H9 (cell line): ENCODE data around the gene TINAG. TPM values are rescaled to one million over a fixed set of nuclear protein-coding genes. Genes with fewer than 3 reads are reported as not detected.

Source experiments
- DNase-seq: peaks from one replicate; pipeline ENCODE4 v3.0.0-alpha.2; 2017
- H2AFZ ChIP-seq: one replicate; pipeline ENCODE4 v1.6.1; 2013; ENCODE audit warnings: mild to moderate bottlenecking, low read length, control low read depth, moderate library complexity
- H2AK5ac ChIP-seq: 2 replicates; pipeline ENCODE4 v1.6.1; 2013; ENCODE audit warnings: low read length, control low read depth, mixed read lengths; ENCODE audit not compliant: insufficient read length
- H2BK120ac ChIP-seq: one replicate; pipeline ENCODE4 v1.6.1; 2013; ENCODE audit warnings: low read depth, mild to moderate bottlenecking, low read length, control low read depth, inconsistent platforms; ENCODE audit not compliant: poor library complexity, severe bottlenecking
- H2BK12ac ChIP-seq: 2 replicates; pipeline ENCODE4 v1.6.1; 2013; ENCODE audit warnings: low read length, control low read depth, mixed read lengths, low read depth; ENCODE audit not compliant: insufficient read length
- H2BK15ac ChIP-seq: 2 replicates; pipeline ENCODE4 v1.6.1; 2013; ENCODE audit warnings: low read depth, low read length, control low read depth
- H2BK20ac ChIP-seq: one replicate; pipeline ENCODE4 v1.6.1; 2013; ENCODE audit warnings: low read depth, mild to moderate bottlenecking, low read length, control low read depth, inconsistent platforms; ENCODE audit not compliant: poor library complexity, severe bottlenecking
- H2BK5ac ChIP-seq: 2 replicates; pipeline ENCODE4 v1.6.1; 2013; ENCODE audit warnings: low read length, control low read depth, mixed read lengths; ENCODE audit not compliant: insufficient read length
- H3K14ac ChIP-seq: 2 replicates; pipeline ENCODE4 v1.6.1; 2013; ENCODE audit warnings: low read length, control low read depth; ENCODE audit not compliant: insufficient read depth
- H3K18ac ChIP-seq: 2 replicates; pipeline ENCODE4 v1.6.1; 2013; ENCODE audit warnings: low read depth, mild to moderate bottlenecking, mixed read lengths, low read length, control low read depth; ENCODE audit not compliant: insufficient read length
- H3K23ac ChIP-seq: 2 replicates; pipeline ENCODE4 v1.6.1; 2013; ENCODE audit warnings: low read length, control low read depth, mixed read lengths, low read depth; ENCODE audit not compliant: insufficient read length
- H3K23me2 ChIP-seq: 2 replicates; pipeline ENCODE4 v1.6.1; 2013; ENCODE audit warnings: low read depth, mild to moderate bottlenecking, mixed read lengths, low read length, control low read depth; ENCODE audit not compliant: insufficient read length, poor library complexity, severe bottlenecking
- H3K27ac ChIP-seq: 2 replicates; pipeline ENCODE4 v1.5.1; 2013; ENCODE audit warnings: low read length, control low read depth, mixed read lengths, low read depth; ENCODE audit not compliant: insufficient read length
- H3K27me3 ChIP-seq: 2 replicates; pipeline ENCODE4 v1.6.1; 2013; ENCODE audit warnings: low read length, control low read depth, inconsistent platforms; ENCODE audit not compliant: insufficient read depth
- H3K4ac ChIP-seq: 2 replicates; pipeline ENCODE4 v1.6.1; 2013; ENCODE audit warnings: low read depth, mild to moderate bottlenecking, control low read depth, inconsistent platforms, low read length, moderate library complexity
- H3K4me1 ChIP-seq: 2 replicates; pipeline ENCODE4 v1.6.1; 2013; ENCODE audit warnings: low read length, control low read depth, inconsistent platforms; ENCODE audit not compliant: insufficient read depth
- H3K4me2 ChIP-seq: 2 replicates; pipeline ENCODE4 v1.6.1; 2013; ENCODE audit warnings: low read length, control low read depth, mixed read lengths; ENCODE audit not compliant: insufficient read length, insufficient read depth
- H3K56ac ChIP-seq: 2 replicates; pipeline ENCODE4 v1.6.1; 2013; ENCODE audit warnings: low read depth, mild to moderate bottlenecking, mixed read lengths, low read length, control low read depth; ENCODE audit not compliant: insufficient read length
- H3K79me1 ChIP-seq: 2 replicates; pipeline ENCODE4 v1.6.1; 2013; ENCODE audit warnings: low read depth, mild to moderate bottlenecking, moderate library complexity, low read length, control low read depth, inconsistent platforms; ENCODE audit not compliant: insufficient read depth, poor library complexity, severe bottlenecking
- H3K79me2 ChIP-seq: 2 replicates; pipeline ENCODE4 v1.6.1; 2013; ENCODE audit warnings: low read length, control low read depth, inconsistent platforms; ENCODE audit not compliant: insufficient read depth
- H3K9ac ChIP-seq: 2 replicates; pipeline ENCODE4 v1.6.1; 2013; ENCODE audit warnings: low read length, control low read depth, mixed read lengths; ENCODE audit not compliant: insufficient read length; ENCODE audit errors: extremely low read depth
- H3K9me3 ChIP-seq: one replicate; pipeline ENCODE4 v1.6.1; 2013; ENCODE audit warnings: low read depth, low read length, inconsistent platforms; ENCODE audit not compliant: control insufficient read depth
- H3T11ph ChIP-seq: one replicate; pipeline ENCODE4 v1.6.1; 2013; ENCODE audit warnings: mild to moderate bottlenecking, low read length, control low read depth, inconsistent platforms
- H4K20me1 ChIP-seq: one replicate; pipeline ENCODE4 v1.6.1; 2013; ENCODE audit not compliant: control insufficient read depth, insufficient read length, insufficient read depth
- H4K5ac ChIP-seq: 2 replicates; pipeline ENCODE4 v1.6.1; 2013; ENCODE audit warnings: low read depth, mild to moderate bottlenecking, mixed read lengths, low read length, control low read depth; ENCODE audit not compliant: insufficient read length
- H4K8ac ChIP-seq: replicated peaks from 2 replicates; pipeline ENCODE4 v1.6.1; 2013; ENCODE audit warnings: low read length, control low read depth, mixed read lengths, low read depth; ENCODE audit not compliant: insufficient read length
- H4K91ac ChIP-seq: 2 replicates; pipeline ENCODE4 v1.6.1; 2013; ENCODE audit warnings: low read depth, mild to moderate bottlenecking, moderate library complexity, mixed read lengths, low read length, control low read depth; ENCODE audit not compliant: insufficient read length
- H3K27ac Mint-ChIP-seq, 3 experiments: 2 replicates in 2 of 3; 3 replicates in 1 of 3; pipeline ENCODE4 v1.8.0; 2020 to 2021; ENCODE audit warnings: mixed read lengths in 3 of 3, mild to moderate bottlenecking in 1 of 3, moderate library complexity in 1 of 3
- H3K27me3 Mint-ChIP-seq: 2 replicates; pipeline ENCODE4 v1.8.0; 2021; ENCODE audit warnings: low read depth, mild to moderate bottlenecking, moderate library complexity, mixed read lengths
- H3K36me3 Mint-ChIP-seq, 3 experiments: 2 replicates in 2 of 3; 3 replicates in 1 of 3; pipeline ENCODE4 v1.8.0; 2020 to 2021; ENCODE audit warnings: low read depth in 3 of 3, mixed read lengths in 3 of 3; ENCODE audit not compliant: insufficient read depth in 1 of 3
- H3K4me1 Mint-ChIP-seq, 2 experiments: 2 replicates each; pipeline ENCODE4 v1.8.0; 2020; ENCODE audit warnings: mixed read lengths in 2 of 2
- H3K4me3 Mint-ChIP-seq, 2 experiments: 2 replicates in 1 of 2; 3 replicates in 1 of 2; pipeline ENCODE4 v1.8.0; 2020 to 2021; ENCODE audit warnings: mild to moderate bottlenecking in 2 of 2, mixed read lengths in 2 of 2, moderate library complexity in 1 of 2
- H3K9me3 Mint-ChIP-seq, 2 experiments: 2 replicates in 1 of 2; 3 replicates in 1 of 2; pipeline ENCODE4 v1.8.0; 2020; ENCODE audit warnings: mild to moderate bottlenecking in 2 of 2, mixed read lengths in 2 of 2, moderate library complexity in 1 of 2
- WGBS: extraction: QIAGEN DNeasy Blood & Tissue Kit; methylation state at CpG from one replicate; pipeline ENCODE4 v1.1.7; 2013; ENCODE audit warnings: missing lambda C conversion rate, low lambda C conversion rate, mixed read lengths; ENCODE audit not compliant: insufficient read length; ENCODE audit errors: extremely low coverage; 5-methylcytosine and 5-hydroxymethylcytosine counted together
- total RNA-seq: library from RNA; stranded (reverse); gene quantifications from 2 replicates; pipeline ENCODE4 v1.2.1, GENCODE V29; 2021
- TF ChIP-seq, protein P1 (sequence below): fragments of 200-600 bp; sonication (generic); conservative IDR thresholded peaks from 3 replicates; pipeline ENCODE4 v1.8.0; 2021; ENCODE audit warnings: antibody characterized with exemption, mild to moderate bottlenecking

TINAG gene
- total RNA-seq, 1 experiment from 2014 or later = not detected

DNA sequence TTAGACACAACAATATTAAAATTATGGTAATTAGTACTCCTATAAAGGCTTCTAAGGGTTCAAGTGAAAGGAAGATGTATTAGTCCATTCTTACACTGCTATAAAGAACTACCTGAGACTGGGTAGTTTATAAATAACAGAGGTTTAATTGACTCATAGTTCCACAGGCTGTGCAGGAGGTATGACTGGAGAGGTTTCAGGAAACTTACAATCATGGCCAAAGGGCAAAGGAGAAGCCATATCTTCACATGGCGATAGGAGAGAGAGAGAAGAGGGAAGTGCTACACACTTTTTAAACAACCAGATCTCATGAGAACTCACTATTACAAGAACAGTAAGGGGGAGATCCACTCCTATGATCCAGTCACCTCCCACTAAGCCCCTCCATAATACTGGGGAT is 52.9 kb downstream of the TINAG start:
- WGBS = no CpG with 5 or more reads among the region's 1 CpG
- Histone ChIP-seq H2BK20ac (no peak overlapping the region), H3K18ac (no peak overlapping the region), H3K9me3 (no peaks in the 10 kb centered on the region), H3K14ac (no peak overlapping the region), H4K20me1 (no peaks in the 10 kb centered on the region), H2BK12ac (no peak overlapping the region), H3K27ac (no peak overlapping the region), H4K5ac (no peak overlapping the region), H3K79me1 (no peaks in the 10 kb centered on the region), H3K4ac (no peak overlapping the region), H3K23ac (no peak overlapping the region), H2BK15ac (no peak overlapping the region), H3K27me3 (no peaks in the 10 kb centered on the region), H2BK120ac (no peak overlapping the region), H3K9ac (no peak overlapping the region), H2BK5ac (no peak overlapping the region), H4K91ac (no peak overlapping the region), H3K56ac (no peak overlapping the region), H3K4me1 (no peaks in the 10 kb centered on the region), H3K79me2 (no peaks in the 10 kb centered on the region), H2AK5ac (no peak overlapping the region), H3T11ph (no peak overlapping the region), H2AFZ (no peak overlapping the region), H3K4me2 (no peak overlapping the region), H3K23me2 (no peaks in the 10 kb centered on the region), H4K8ac (no peak overlapping the region)
- TF ChIP-seq, protein P1, sequence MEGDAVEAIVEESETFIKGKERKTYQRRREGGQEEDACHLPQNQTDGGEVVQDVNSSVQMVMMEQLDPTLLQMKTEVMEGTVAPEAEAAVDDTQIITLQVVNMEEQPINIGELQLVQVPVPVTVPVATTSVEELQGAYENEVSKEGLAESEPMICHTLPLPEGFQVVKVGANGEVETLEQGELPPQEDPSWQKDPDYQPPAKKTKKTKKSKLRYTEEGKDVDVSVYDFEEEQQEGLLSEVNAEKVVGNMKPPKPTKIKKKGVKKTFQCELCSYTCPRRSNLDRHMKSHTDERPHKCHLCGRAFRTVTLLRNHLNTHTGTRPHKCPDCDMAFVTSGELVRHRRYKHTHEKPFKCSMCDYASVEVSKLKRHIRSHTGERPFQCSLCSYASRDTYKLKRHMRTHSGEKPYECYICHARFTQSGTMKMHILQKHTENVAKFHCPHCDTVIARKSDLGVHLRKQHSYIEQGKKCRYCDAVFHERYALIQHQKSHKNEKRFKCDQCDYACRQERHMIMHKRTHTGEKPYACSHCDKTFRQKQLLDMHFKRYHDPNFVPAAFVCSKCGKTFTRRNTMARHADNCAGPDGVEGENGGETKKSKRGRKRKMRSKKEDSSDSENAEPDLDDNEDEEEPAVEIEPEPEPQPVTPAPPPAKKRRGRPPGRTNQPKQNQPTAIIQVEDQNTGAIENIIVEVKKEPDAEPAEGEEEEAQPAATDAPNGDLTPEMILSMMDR = no peak
- H3K4me1 Mint-ChIP-seq = no peaks in the 10 kb centered on the region
- no peak overlapping the region; a peak in 1 of 7 replicates for H3K27ac Mint-ChIP-seq
- H3K27me3 Mint-ChIP-seq = no peaks in the 10 kb centered on the region
- no peaks in the 10 kb centered on the region for H3K36me3 Mint-ChIP-seq
- no peak overlapping the region for H3K4me3 Mint-ChIP-seq
- H3K9me3 Mint-ChIP-seq = no peaks in the 10 kb centered on the region
- no peak for DNase-seq
